ENCODE results near the gene PTPRN2. TPM values are rescaled to one million over a fixed set of nuclear protein-coding genes. Genes with fewer than 3 reads are reported as not detected.
A peak's percentile ranks its signal among the peaks of the same experiment; 100 is the strongest.

PTPRN2 gene
- polyA plus RNA-seq, 6 donors from 2014 or later, result 1.4 to 4.6 (median 3.8) TPM

- no peak for ATAC-seq (ENCODE audit: low read depth in 2 of 2)
- H3K9me3 Mint-ChIP-seq, result no peaks in the 10 kb centered on the region
- H3K27me3 Mint-ChIP-seq, result peaks cover 0 to 5% (median 0%) of the 10 kb centered on the region in 3 donors
- no peaks in the 10 kb centered on the region for H3K36me3 Mint-ChIP-seq
- no peak overlapping the region for H3K4me3 Mint-ChIP-seq
- H3K27ac Mint-ChIP-seq, result no peak overlapping the region
- DNase-seq, result no peak
- H3K4me1 Mint-ChIP-seq, result no peaks in the 10 kb centered on the region
Observed at GRCh38 chr7:158017111-158018097, 570.2 kb downstream of the PTPRN2 start.

GRCh38 chr7:158016180-158017097, 571.2 kb downstream of the PTPRN2 start:
- DNase-seq (no peak), ATAC-seq (ENCODE audit: low read depth in 2 of 2) (no peak)
- Mint-ChIP-seq H3K4me1 (no peaks in the 10 kb centered on the region), H3K4me3 (no peak overlapping the region), H3K9me3 (no peaks in the 10 kb centered on the region), H3K27me3 (peaks cover 0 to 5% (median 0%) of the 10 kb centered on the region in 3 donors), H3K27ac (no peak overlapping the region), H3K36me3 (no peaks in the 10 kb centered on the region)

GRCh38 chr7:158015403-158016179, 572.0 kb downstream of the PTPRN2 start:
- no peak for ATAC-seq (ENCODE audit: low read depth in 2 of 2)
- DNase-seq, result no peak
- Mint-ChIP-seq H3K9me3 (no peaks in the 10 kb centered on the region), H3K27ac (no peak overlapping the region), H3K27me3 (no peaks in the 10 kb centered on the region), H3K36me3 (no peaks in the 10 kb centered on the region), H3K4me3 (peak overlapping the region in 1 of 8 donors; percentile 37), H3K4me1 (peaks cover 0 to 3% (median 0%) of the 10 kb centered on the region in 3 donors)

- DNase-seq, result no peak
- Mint-ChIP-seq H3K9me3 (no peaks in the 10 kb centered on the region), H3K4me3 (no peak overlapping the region), H3K27ac (no peak overlapping the region), H3K4me1 (peaks cover 0 to 3% (median 0%) of the 10 kb centered on the region in 3 donors), H3K27me3 (no peaks in the 10 kb centered on the region), H3K36me3 (no peaks in the 10 kb centered on the region)
- no peak for ATAC-seq (ENCODE audit: low read depth in 2 of 2)
Observed at GRCh38 chr7:158014976-158015375, 572.6 kb downstream of the PTPRN2 start.

GRCh38 chr7:158013085-158013668, 574.4 kb downstream of the PTPRN2 start:
- ATAC-seq (ENCODE audit: low read depth in 2 of 2), result no peak
- Mint-ChIP-seq H3K9me3 (no peaks in the 10 kb centered on the region), H3K27me3 (no peaks in the 10 kb centered on the region), H3K36me3 (no peaks in the 10 kb centered on the region), H3K27ac (no peak overlapping the region), H3K4me1 (peaks cover 0 to 3% (median 0%) of the 10 kb centered on the region in 3 donors), H3K4me3 (no peak overlapping the region)
- no peak for DNase-seq

GRCh38 chr7:158011941-158012340, 575.7 kb downstream of the PTPRN2 start:
- no peaks in the 10 kb centered on the region for H3K36me3 Mint-ChIP-seq
- peaks cover 0 to 7% (median 0%) of the 10 kb centered on the region in 7 donors for H3K9me3 Mint-ChIP-seq
- DNase-seq (no peak), ATAC-seq (ENCODE audit: low read depth in 2 of 2) (no peak)
- H3K4me3 Mint-ChIP-seq, result no peak overlapping the region
- H3K4me1 Mint-ChIP-seq, result peaks cover 0 to 3% (median 0%) of the 10 kb centered on the region in 3 donors
- no peaks in the 10 kb centered on the region for H3K27me3 Mint-ChIP-seq
- no peak overlapping the region for H3K27ac Mint-ChIP-seq

GRCh38 chr7:158010961-158011693, 576.5 kb downstream of the PTPRN2 start:
- H3K27me3 Mint-ChIP-seq, result no peaks in the 10 kb centered on the region
- no peak overlapping the region for H3K27ac Mint-ChIP-seq
- ATAC-seq (ENCODE audit: low read depth in 2 of 2), result no peak
- H3K4me1 Mint-ChIP-seq, result peaks cover 0 to 3% (median 0%) of the 10 kb centered on the region in 3 donors
- H3K4me3 Mint-ChIP-seq, result no peak overlapping the region
- H3K9me3 Mint-ChIP-seq, result peaks cover 0 to 7% (median 0%) of the 10 kb centered on the region in 7 donors
- DNase-seq, result no peak
- H3K36me3 Mint-ChIP-seq, result no peaks in the 10 kb centered on the region

GRCh38 chr7:158009886-158010285, 577.7 kb downstream of the PTPRN2 start:
- no peak for ATAC-seq (ENCODE audit: low read depth in 2 of 2)
- H3K36me3 Mint-ChIP-seq, result no peaks in the 10 kb centered on the region
- H3K9me3 Mint-ChIP-seq, result peaks cover 0 to 7% (median 0%) of the 10 kb centered on the region in 7 donors
- peaks cover 0 to 3% (median 0%) of the 10 kb centered on the region in 3 donors for H3K4me1 Mint-ChIP-seq
- DNase-seq, result no peak
- no peaks in the 10 kb centered on the region for H3K27me3 Mint-ChIP-seq
- no peak overlapping the region for H3K4me3 Mint-ChIP-seq
- no peak overlapping the region for H3K27ac Mint-ChIP-seq

- peaks cover 0 to 7% (median 0%) of the 10 kb centered on the region in 7 donors for H3K9me3 Mint-ChIP-seq
- H3K27ac Mint-ChIP-seq, result no peak overlapping the region
- ATAC-seq (ENCODE audit: low read depth in 2 of 2) (no peak), DNase-seq (no peak)
- no peaks in the 10 kb centered on the region for H3K36me3 Mint-ChIP-seq
- H3K4me3 Mint-ChIP-seq, result no peak overlapping the region
- H3K27me3 Mint-ChIP-seq, result no peaks in the 10 kb centered on the region
- H3K4me1 Mint-ChIP-seq, result peaks cover 0 to 3% (median 0%) of the 10 kb centered on the region in 3 donors
Observed at GRCh38 chr7:158008267-158008666, 579.4 kb downstream of the PTPRN2 start.

- DNase-seq (no peak), ATAC-seq (ENCODE audit: low read depth in 2 of 2) (no peak)
- H3K27me3 Mint-ChIP-seq, result no peaks in the 10 kb centered on the region
- peaks cover 0 to 7% (median 0%) of the 10 kb centered on the region in 7 donors for H3K9me3 Mint-ChIP-seq
- H3K4me1 Mint-ChIP-seq, result peaks cover 0 to 3% (median 0%) of the 10 kb centered on the region in 3 donors
- no peaks in the 10 kb centered on the region for H3K36me3 Mint-ChIP-seq
- H3K4me3 Mint-ChIP-seq, result no peak overlapping the region
- no peak overlapping the region for H3K27ac Mint-ChIP-seq
Observed at GRCh38 chr7:158007697-158008257, 579.8 kb downstream of the PTPRN2 start.

- DNase-seq, result no peak
- Mint-ChIP-seq H3K9me3 (peaks cover 0 to 7% (median 0%) of the 10 kb centered on the region in 7 donors), H3K4me3 (no peak overlapping the region), H3K27me3 (no peaks in the 10 kb centered on the region), H3K27ac (no peak overlapping the region), H3K36me3 (no peaks in the 10 kb centered on the region), H3K4me1 (peaks cover 0 to 3% (median 0%) of the 10 kb centered on the region in 3 donors)
- no peak for ATAC-seq (ENCODE audit: low read depth in 2 of 2)
Observed at GRCh38 chr7:158006841-158007696, 580.6 kb downstream of the PTPRN2 start.
